HepG2 (cell line): ENCODE data around the gene TF. TPM values are rescaled to one million over a fixed set of nuclear protein-coding genes. Genes with fewer than 3 reads are reported as not detected.
A peak's percentile ranks its signal among the peaks of the same experiment; 100 is the strongest.

ENCODE experiments used
- ATF4 ChIP-seq, 2 experiments: fragments of 450-650 bp in 1 of 2; sonication (generic) in 1 of 2; formaldehyde crosslinking; IDR thresholded peaks; 2 replicates each; pipeline versions ENCODE4 v1.5.0 to v1.8.0; 2020 to 2022; ENCODE audit warnings: mild to moderate bottlenecking in 1 of 2, missing genetic modification reagents in 1 of 2
- DMAP1 ChIP-seq: IDR thresholded peaks from 2 replicates; pipeline ENCODE4 v1.6.1; 2016
- GMEB1 ChIP-seq: sonication (generic); formaldehyde crosslinking; IDR thresholded peaks from 2 replicates; pipeline ENCODE4 v1.5.1; 2020; ENCODE audit warnings: missing genetic modification reagents, mild to moderate bottlenecking, borderline replicate concordance
- HOXA5 ChIP-seq: sonication (generic); formaldehyde crosslinking; IDR thresholded peaks from 2 replicates; pipeline ENCODE4 v1.4.0; 2020; ENCODE audit warnings: missing genetic modification reagents
- KAT8 ChIP-seq: IDR thresholded peaks from 2 replicates; pipeline ENCODE4 v1.6.1; 2016; ENCODE audit warnings: missing genetic modification reagents, missing compliant biosample characterization
- KMT2A ChIP-seq: sonication (generic); formaldehyde crosslinking; IDR thresholded peaks from 2 replicates; pipeline ENCODE4 v1.4.0; 2020; ENCODE audit warnings: missing genetic modification reagents
- MTERF4 ChIP-seq: sonication (generic); formaldehyde crosslinking; IDR thresholded peaks from 2 replicates; pipeline ENCODE4 v1.8.0; 2023; ENCODE audit warnings: mild to moderate bottlenecking, missing genetic modification reagents
- MTF1 ChIP-seq: sonication (generic); formaldehyde crosslinking; IDR thresholded peaks from 2 replicates; pipeline ENCODE4 v1.5.0; 2020; ENCODE audit warnings: missing genetic modification reagents
- NR1H2 ChIP-seq: sonication (generic); formaldehyde crosslinking; IDR thresholded peaks from 2 replicates; pipeline ENCODE4 v1.8.1; 2022; ENCODE audit warnings: low read depth, missing genetic modification reagents, borderline replicate concordance
- PBX3 ChIP-seq: sonication (generic); formaldehyde crosslinking; IDR thresholded peaks from 2 replicates; pipeline ENCODE4 v1.8.1; 2023; ENCODE audit warnings: missing genetic modification reagents, inconsistent platforms, borderline replicate concordance
- REPIN1 ChIP-seq: sonication (generic); formaldehyde crosslinking; IDR thresholded peaks from 2 replicates; pipeline ENCODE4 v1.8.0; 2022; ENCODE audit warnings: missing genetic modification reagents, low read depth, mild to moderate bottlenecking, borderline replicate concordance
- TERF1 ChIP-seq: sonication (generic); formaldehyde crosslinking; IDR thresholded peaks from 2 replicates; pipeline ENCODE4 v1.8.0; 2022; ENCODE audit warnings: mild to moderate bottlenecking, missing genetic modification reagents, moderate library complexity
- ZFP62 ChIP-seq: sonication (generic); formaldehyde crosslinking; IDR thresholded peaks from 2 replicates; pipeline ENCODE4 v1.4.0; 2020; ENCODE audit warnings: missing genetic modification reagents
- ZNF263 ChIP-seq: sonication (generic); formaldehyde crosslinking; IDR thresholded peaks from 2 replicates; pipeline ENCODE4 v1.4.0; 2020; ENCODE audit warnings: missing genetic modification reagents
- ZNF335 ChIP-seq: sonication (generic); formaldehyde crosslinking; IDR thresholded peaks from 2 replicates; pipeline ENCODE4 v1.4.0; 2020; ENCODE audit warnings: missing genetic modification reagents
- ZNF382 ChIP-seq: sonication (generic); formaldehyde crosslinking; IDR thresholded peaks from 2 replicates; pipeline ENCODE4 v1.5.0; 2020; ENCODE audit warnings: missing genetic modification reagents, mild to moderate bottlenecking, borderline replicate concordance
- ZNF512 ChIP-seq: sonication (generic); formaldehyde crosslinking; IDR thresholded peaks from 2 replicates; pipeline ENCODE4 v1.4.0; 2020; ENCODE audit warnings: mild to moderate bottlenecking, missing genetic modification reagents
- ZNF564 ChIP-seq: sonication (generic); formaldehyde crosslinking; IDR thresholded peaks from 2 replicates; pipeline ENCODE4 v1.8.1; 2023; ENCODE audit warnings: mild to moderate bottlenecking, missing genetic modification reagents
- ZNF577 ChIP-seq: sonication (generic); formaldehyde crosslinking; IDR thresholded peaks from 2 replicates; pipeline ENCODE4 v1.4.0; 2020; ENCODE audit warnings: mild to moderate bottlenecking, low read depth, missing genetic modification reagents, borderline replicate concordance
- ZNF619 ChIP-seq: sonication (generic); formaldehyde crosslinking; IDR thresholded peaks from 2 replicates; pipeline ENCODE4 v1.4.0; 2020; ENCODE audit warnings: mild to moderate bottlenecking, missing genetic modification reagents
- ZNF709 ChIP-seq: sonication (generic); formaldehyde crosslinking; IDR thresholded peaks from 2 replicates; pipeline ENCODE4 v1.5.0; 2020; ENCODE audit warnings: mild to moderate bottlenecking, missing genetic modification reagents
- ZNF775 ChIP-seq: sonication (generic); formaldehyde crosslinking; IDR thresholded peaks from 2 replicates; pipeline ENCODE4 v1.4.0; 2020; ENCODE audit warnings: missing genetic modification reagents, mild to moderate bottlenecking, moderate library complexity, borderline replicate concordance
- ZZZ3 ChIP-seq: sonication (generic); formaldehyde crosslinking; IDR thresholded peaks from 2 replicates; pipeline ENCODE4 v1.4.0; 2020; ENCODE audit warnings: missing genetic modification reagents, mild to moderate bottlenecking, borderline replicate concordance
- polyA plus RNA-seq, 8 experiments: library from polyadenylated mRNA; depleted of rRNA in 3 of 8; stranded (reverse) in 7 of 8; unstranded in 1 of 8; fragments of >200 nt; fragmentation: Illumina TruSeq in 4 of 8; extraction: Trizol in 4 of 8; gene quantifications; 2 replicates each; pipeline versions ENCODE4 v1.2.1 to v1.2.3, GENCODE V29; 2011 to 2016; ENCODE audit warnings: low read depth in 4 of 8, missing spikeins in 1 of 8, mixed read lengths in 1 of 8; ENCODE audit not compliant: insufficient read depth in 1 of 8
- total RNA-seq, 5 experiments: library from RNA; depleted of rRNA; stranded (reverse); fragments of >200 nt; fragmentation: Illumina TruSeq; extraction: Trizol; gene quantifications; 2 replicates each; pipeline ENCODE4 v1.2.3, GENCODE V29; 2016; ENCODE audit warnings: low read depth in 1 of 5

TF gene
- total and polyA plus RNA-seq, 2 of the 13 experiments (the other 11 are each of a cell fraction or from before 2014, with no cell fraction given): 10,074 to 11,821 TPM

- 0 out of 2 replicates have a peak, but pooled peaks have one; percentile 55 for TF ChIP-seq MTERF4 (CRISPR knock-in tag)
- peak; percentile 70 for TF ChIP-seq KAT8 (CRISPR knock-in tag)
- TF ChIP-seq ZNF263: no peak
- no peak for TF ChIP-seq MTF1
- peak; percentile 64; the same call in 1 of the 2 replicates for TF ChIP-seq ZZZ3
- TF ChIP-seq ZNF775 (CRISPR knock-in tag): no peak
- no peak for TF ChIP-seq PBX3
- TF ChIP-seq KMT2A: no peak
- TF ChIP-seq ZNF709 (CRISPR knock-in tag): no peak
- TF ChIP-seq ZNF619: no peak
- TF ChIP-seq GMEB1: peak; percentile 40; the same call in 1 of the 2 replicates
- TF ChIP-seq TERF1 (CRISPR knock-in tag): no peak
- TF ChIP-seq ATF4 (CRISPR knock-in tag; IDR thresholded peaks at IDR 0.05): no peak
- no peak for TF ChIP-seq ZNF512
- no peak for TF ChIP-seq ZFP62 (CRISPR knock-in tag)
- TF ChIP-seq ZNF577 (CRISPR knock-in tag): no peak
- TF ChIP-seq ZNF335 (CRISPR knock-in tag): no peak
- no peak for TF ChIP-seq NR1H2 (CRISPR knock-in tag)
- TF ChIP-seq ZNF382 (CRISPR knock-in tag): no peak
- TF ChIP-seq REPIN1: peak; percentile 76; the same call in 1 of the 2 replicates
- TF ChIP-seq HOXA5: no peak
- no peak for TF ChIP-seq ZNF564 (CRISPR knock-in tag)
- no peak for TF ChIP-seq DMAP1 (CRISPR knock-in tag)
Measured at GRCh38 chr3:133733226-133733625, 13.0 kb upstream of the TF start (continued).
